ENCODE data around the gene PAX5.

The PAX5 gene

DNA sequence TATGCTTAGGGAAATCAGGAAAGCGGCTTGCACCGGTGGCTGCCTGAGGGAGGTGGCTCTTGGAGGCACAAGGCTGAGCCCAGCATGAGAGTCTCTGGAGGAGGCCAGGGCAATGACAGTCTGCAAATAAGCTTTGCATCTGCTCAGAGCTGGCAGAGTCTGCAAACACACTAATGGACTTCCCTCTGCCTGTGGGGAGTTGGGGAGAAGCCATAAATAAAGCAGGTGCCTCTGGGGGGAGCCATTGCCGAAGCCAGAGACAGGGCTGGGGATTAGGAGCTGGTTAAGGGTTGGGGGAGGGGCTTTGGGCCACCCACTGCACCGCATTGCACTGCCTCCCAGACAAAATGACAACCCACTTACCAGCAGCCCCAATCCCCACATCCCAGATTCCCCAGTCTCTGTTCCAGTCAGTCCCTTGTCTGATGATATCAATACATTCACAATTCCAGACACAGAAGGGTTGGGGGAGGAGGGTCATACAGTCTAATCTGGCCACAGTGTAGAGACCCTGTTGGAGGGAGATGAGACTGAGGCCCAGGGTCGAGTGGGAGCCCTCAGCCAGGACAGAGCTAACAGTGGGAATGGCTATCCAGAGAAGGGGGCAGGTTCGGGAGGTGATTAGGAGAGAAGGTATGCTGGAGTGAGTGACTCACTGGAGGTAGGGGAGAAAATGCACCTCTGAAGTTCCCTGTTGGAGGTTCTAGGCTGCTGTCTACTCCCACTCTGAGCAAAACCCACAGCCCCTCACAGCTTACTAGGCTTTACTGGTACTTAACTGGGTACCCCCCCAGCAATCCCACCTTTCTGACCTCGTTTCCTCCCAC, 53.7 kb downstream of the PAX5 start:
- H3K4me1 ChIP-seq, result peaks cover 30% of the 10 kb centered on the region
- H3K9me3 ChIP-seq, result no peaks in the 10 kb centered on the region
- no peak overlapping the region for H3K27ac ChIP-seq
- H3K36me3 ChIP-seq, result peaks cover 93% of the 10 kb centered on the region
- peaks cover 24% of the 10 kb centered on the region for H3K27me3 ChIP-seq
- TF ChIP-seq Cebpa-rat (IDR thresholded peaks at IDR 0.05), result no peak
- no peak overlapping the region for H3K4me3 ChIP-seq
- no peak overlapping the region for H3K4me2 ChIP-seq
- H4K20me1 ChIP-seq, result peaks cover 100% of the 10 kb centered on the region
- H3K9ac ChIP-seq, result no peak overlapping the region

DNA sequence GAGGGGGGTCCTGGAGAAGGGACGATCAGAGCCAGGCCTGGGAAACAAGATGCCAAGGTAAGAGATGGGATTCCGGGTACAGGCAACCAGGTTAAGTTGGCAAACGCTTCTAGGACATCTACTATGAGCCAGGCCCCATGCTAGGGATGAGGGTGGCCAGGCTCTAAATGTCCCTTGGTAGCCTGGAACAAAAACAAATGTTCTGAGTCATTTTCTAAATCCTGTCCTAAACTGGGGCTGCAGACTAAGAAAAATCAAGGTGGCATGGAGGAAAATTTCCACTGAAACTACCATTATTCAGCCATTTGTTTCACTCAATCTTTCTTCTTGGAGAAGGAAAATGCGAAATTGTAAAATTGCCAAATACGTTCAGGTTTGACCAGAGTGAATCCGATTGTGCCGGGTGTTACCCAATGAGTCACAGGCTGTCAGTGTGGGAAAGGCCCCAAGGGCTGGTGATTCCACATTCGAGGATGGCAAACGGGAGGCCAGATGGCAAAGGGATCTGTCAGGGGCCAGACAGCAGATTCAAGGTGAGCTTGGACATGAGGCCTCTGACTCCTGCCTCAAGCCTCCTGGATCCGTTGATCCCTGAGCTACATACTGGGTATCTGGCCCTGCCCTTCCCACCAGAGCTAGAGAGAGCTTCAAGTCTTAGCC, 57.6 kb downstream of the PAX5 start:
- H3K4me2 ChIP-seq, result no peak overlapping the region
- no peak overlapping the region for H3K9ac ChIP-seq
- no peak overlapping the region for H3K4me3 ChIP-seq
- TF ChIP-seq Cebpa-rat (IDR thresholded peaks at IDR 0.05), result no peak
- peaks cover 38% of the 10 kb centered on the region for H3K4me1 ChIP-seq
- H3K9me3 ChIP-seq, result no peaks in the 10 kb centered on the region
- H3K27ac ChIP-seq, result no peak overlapping the region
- H4K20me1 ChIP-seq, result peaks cover 100% of the 10 kb centered on the region
- peaks cover 98% of the 10 kb centered on the region for H3K36me3 ChIP-seq
- no peaks in the 10 kb centered on the region for H3K27me3 ChIP-seq

DNA sequence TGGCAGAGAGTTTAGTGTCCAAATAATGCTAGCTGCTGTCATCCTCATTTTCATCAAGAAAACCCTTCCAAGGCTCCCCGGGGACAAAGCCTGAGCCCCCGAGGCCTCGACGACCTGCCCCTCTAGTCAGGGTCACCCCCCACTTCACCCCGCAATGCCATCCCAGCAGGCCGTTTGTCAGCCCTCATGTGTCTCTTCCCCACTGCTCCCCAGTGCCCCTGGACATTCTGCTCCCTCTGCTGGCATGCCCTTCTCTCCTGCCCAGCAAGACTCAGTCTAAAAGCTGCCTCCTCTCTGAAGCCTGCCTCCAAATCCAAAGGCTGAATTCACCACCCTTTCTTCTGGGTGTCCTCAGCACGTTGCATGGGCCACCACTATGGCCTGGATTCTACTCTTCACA, 59.3 kb downstream of the PAX5 start:
- 0 out of 2 replicates have a peak overlapping the region, but pooled peaks have one; percentile 20 for H3K4me2 ChIP-seq

DNA sequence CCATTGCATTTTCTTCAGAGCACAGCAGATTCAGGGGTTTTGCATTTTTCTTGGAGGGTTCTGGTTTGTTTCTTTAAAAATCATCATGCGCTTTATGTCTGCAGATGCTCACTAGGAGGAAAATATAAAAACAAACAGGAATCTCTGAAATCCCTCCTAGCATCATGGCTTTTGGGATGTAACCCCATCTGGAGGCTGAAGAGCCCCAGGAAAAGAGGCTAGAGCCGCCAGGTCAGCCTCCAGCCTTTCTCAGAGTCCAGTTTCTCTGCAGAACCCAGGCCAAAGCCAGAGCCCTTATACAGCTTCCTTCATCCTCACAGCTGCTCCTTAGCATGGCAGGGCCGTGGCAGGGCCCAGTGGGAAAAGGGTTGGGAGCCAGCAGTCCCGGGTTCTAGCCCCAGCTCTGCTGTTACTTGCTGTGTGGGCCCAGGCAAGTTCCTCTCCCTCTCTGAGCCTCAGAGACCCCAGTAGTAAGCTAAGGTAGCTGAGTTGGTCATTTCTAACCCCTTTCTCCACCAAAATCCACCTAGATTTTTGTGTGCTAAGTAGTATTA, 62.1 kb downstream of the PAX5 start:
- Histone ChIP-seq H3K9ac (0 out of 2 replicates have a peak overlapping the region, but pooled peaks have one; percentile 10), H3K4me2 (no peak overlapping the region; the same call in 1 of the 2 replicates), H3K36me3 (peaks cover 98% of the 10 kb centered on the region), H3K4me1 (peaks cover 64% of the 10 kb centered on the region), H4K20me1 (peaks cover 100% of the 10 kb centered on the region), H3K27me3 (no peaks in the 10 kb centered on the region), H3K9me3 (no peaks in the 10 kb centered on the region), H3K27ac (no peak overlapping the region), H3K4me3 (no peak overlapping the region)
- no peak for TF ChIP-seq Cebpa-rat (IDR thresholded peaks at IDR 0.05)

More for the DNA sequence above, 59.3 kb downstream of the PAX5 start:
- no peaks in the 10 kb centered on the region for H3K9me3 ChIP-seq
- H3K27ac ChIP-seq, result no peak overlapping the region
- peaks cover 100% of the 10 kb centered on the region for H4K20me1 ChIP-seq
- peaks cover 99% of the 10 kb centered on the region for H3K36me3 ChIP-seq
- no peak overlapping the region for H3K9ac ChIP-seq
- no peaks in the 10 kb centered on the region for H3K27me3 ChIP-seq
- H3K4me1 ChIP-seq, result peaks cover 39% of the 10 kb centered on the region
- no peak for TF ChIP-seq Cebpa-rat (IDR thresholded peaks at IDR 0.05)
- no peak overlapping the region for H3K4me3 ChIP-seq

DNA sequence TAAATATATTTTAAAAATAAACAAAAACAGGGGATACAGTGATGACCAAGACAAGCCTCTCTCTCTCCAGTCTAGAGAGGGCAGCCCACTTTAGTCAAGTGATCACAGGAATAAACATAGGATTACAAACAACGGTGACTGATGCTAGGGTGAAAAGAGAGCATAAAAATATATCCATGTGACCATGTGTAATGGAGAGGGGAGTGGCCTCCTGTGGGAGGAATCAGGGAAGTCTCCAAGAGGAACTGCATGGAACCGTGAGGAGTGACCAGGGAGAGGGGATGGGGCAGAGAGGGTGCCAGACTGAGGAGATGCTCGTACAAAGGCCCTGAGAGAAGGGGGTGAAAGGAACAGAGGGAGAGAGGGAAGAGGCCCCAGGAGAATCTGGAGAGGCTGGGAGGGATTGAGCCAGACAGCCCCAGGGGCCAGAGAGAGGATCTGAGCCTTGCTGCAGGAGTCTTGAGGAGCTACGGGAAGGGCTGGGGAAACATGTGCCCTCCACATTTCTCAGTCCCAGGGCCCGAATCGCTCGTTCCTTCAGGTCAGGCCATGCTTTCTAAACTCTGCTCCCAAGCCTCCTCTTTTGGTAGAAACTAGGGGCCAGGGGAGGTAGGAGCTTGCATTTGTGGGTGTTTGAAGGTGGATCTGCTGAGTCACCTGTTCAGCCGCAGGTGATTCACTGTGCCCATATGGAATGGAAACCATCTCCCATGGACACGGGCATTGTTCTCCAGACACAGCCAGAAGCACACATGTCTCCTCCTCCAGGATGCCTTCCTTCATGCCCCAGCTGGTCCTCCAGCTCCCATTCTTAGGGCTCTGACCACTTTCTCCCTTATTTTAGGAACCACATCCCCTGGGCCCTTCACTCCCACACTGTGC, 63.8 kb downstream of the PAX5 start:
- Histone ChIP-seq H3K27me3 (no peaks in the 10 kb centered on the region), H3K9me3 (no peaks in the 10 kb centered on the region), H3K4me3 (no peak overlapping the region), H4K20me1 (peaks cover 100% of the 10 kb centered on the region), H3K4me2 (peak overlapping the region; percentile 25), H3K4me1 (peaks cover 64% of the 10 kb centered on the region), H3K36me3 (peaks cover 98% of the 10 kb centered on the region), H3K27ac (no peak overlapping the region), H3K9ac (no peak overlapping the region)
- no peak for TF ChIP-seq Cebpa-rat (IDR thresholded peaks at IDR 0.05)

DNA sequence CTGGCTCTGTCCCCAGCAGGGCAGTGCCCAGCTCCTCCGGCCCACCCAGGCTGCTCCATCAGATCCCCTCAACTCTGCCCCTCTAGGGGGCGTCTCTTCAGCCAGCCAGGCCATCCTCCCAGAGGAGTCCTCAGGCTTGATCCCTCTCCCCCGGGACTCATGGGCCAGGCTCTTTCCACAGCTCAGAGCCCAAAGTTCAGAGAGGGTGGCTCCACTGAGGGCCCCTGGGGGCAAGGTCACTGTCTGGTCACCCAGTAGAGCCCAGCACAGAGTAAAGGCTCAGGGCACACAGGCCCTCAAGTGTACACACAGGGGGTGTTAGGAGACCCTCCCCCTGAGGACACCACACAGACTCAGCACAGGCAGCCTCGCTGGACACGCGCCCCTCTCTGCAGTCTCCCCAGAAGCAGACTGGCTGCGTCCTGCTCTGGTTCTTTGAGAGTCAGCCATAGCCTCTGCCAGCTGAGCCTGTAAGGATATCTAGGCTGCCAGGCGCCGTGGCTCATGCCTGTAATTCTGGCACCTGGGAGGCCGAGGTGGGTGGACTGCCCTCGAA, 64.8 kb downstream of the PAX5 start:
- no peaks in the 10 kb centered on the region for H3K9me3 ChIP-seq
- H3K36me3 ChIP-seq, result peaks cover 98% of the 10 kb centered on the region
- H4K20me1 ChIP-seq, result peaks cover 100% of the 10 kb centered on the region
- H3K4me2 ChIP-seq, result peak overlapping the region; percentile 45
- H3K27me3 ChIP-seq, result no peaks in the 10 kb centered on the region
- TF ChIP-seq Cebpa-rat (IDR thresholded peaks at IDR 0.05), result no peak
- no peak overlapping the region for H3K9ac ChIP-seq
- H3K4me1 ChIP-seq, result peaks cover 58% of the 10 kb centered on the region
- peak overlapping the region; percentile 63 for H3K27ac ChIP-seq
- no peak overlapping the region for H3K4me3 ChIP-seq

DNA sequence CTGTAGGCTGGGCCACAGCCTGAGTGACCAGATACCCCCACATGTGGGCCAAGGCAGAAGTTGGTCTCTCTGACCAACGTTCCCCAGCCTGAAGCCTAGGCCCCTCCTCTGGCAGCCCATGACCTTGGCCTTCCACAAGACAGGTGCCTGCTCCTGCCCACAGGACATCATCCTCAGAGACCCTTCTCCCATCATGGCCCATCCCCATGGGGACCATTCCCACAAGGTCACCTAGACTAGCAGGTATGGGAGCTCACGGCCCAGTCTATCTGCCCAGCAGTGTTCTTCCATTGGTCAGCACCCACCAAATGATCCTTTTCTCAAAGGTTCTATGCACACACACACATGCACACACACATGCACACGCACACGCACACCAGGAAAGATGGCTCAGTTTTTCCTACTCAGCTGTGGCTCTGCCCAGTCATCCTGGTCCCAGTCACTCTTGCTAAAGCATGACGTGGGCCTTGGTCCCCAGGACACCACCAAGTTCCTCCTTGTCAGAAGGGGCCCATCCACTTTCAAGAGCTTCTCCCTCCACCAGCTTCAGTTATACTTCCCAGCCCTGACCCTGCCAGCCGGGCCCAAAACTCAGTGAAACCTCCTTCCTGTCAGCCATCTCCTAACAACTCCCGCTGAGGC, 65.4 kb downstream of the PAX5 start:
- Histone ChIP-seq H3K9me3 (no peaks in the 10 kb centered on the region), H3K4me1 (peaks cover 58% of the 10 kb centered on the region), H3K27me3 (no peaks in the 10 kb centered on the region), H4K20me1 (peaks cover 100% of the 10 kb centered on the region), H3K4me3 (no peak overlapping the region), H3K9ac (no peak overlapping the region), H3K4me2 (peak overlapping the region; percentile 45), H3K36me3 (peaks cover 98% of the 10 kb centered on the region), H3K27ac (peak overlapping the region; percentile 63)
- TF ChIP-seq Cebpa-rat (IDR thresholded peaks at IDR 0.05), result no peak

DNA sequence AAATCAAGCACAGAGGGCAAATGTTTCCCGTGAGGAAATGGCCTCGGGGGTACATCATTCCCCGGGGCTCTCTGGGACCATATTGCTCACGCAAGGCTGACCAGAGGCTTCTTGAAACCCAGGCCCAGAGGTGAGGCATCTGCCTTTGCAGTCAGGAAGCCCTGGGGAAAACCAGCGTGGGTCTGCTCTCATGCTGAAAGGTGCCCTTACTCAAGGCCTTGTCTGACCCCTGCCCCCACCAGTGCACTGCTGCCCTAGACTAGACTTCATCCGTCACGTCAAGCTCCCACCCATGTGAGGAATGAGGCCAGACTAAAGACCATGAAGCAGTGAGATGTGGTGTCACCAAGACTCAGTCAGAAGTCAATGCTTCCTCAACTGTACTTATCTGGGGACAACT, 66.1 kb downstream of the PAX5 start:
- no peak overlapping the region for H3K4me3 ChIP-seq
- H3K4me2 ChIP-seq, result peak overlapping the region; percentile 45
- no peak overlapping the region for H3K9ac ChIP-seq
- peaks cover 100% of the 10 kb centered on the region for H4K20me1 ChIP-seq
- TF ChIP-seq Cebpa-rat (IDR thresholded peaks at IDR 0.05), result no peak
- no peak overlapping the region for H3K27ac ChIP-seq
- peaks cover 53% of the 10 kb centered on the region for H3K4me1 ChIP-seq
- no peaks in the 10 kb centered on the region for H3K27me3 ChIP-seq
- H3K36me3 ChIP-seq, result peaks cover 98% of the 10 kb centered on the region
- H3K9me3 ChIP-seq, result no peaks in the 10 kb centered on the region
